GM21529 (cell line): ENCODE results near the gene CNOT8.
A peak's percentile ranks its signal among the peaks of the same experiment; 100 is the strongest.
"Not testable (repeated sequence)": the region's sequence is repeated elsewhere in the genome, so short reads cannot be mapped to it uniquely, and the experiment has no call there.

Source experiments
- ATAC-seq: cut with Tn5 transposase; IDR thresholded peaks from one replicate; pipeline ENCODE4 v1.9.1; 2021; ENCODE audit not compliant: unreplicated experiment

Gene CNOT8

GRCh38 chr5:154834053-154834452 lies 24.4 kb upstream of the CNOT8 start:
- no peak for ATAC-seq

GRCh38 chr5:154835701-154836052 lies 22.8 kb upstream of the CNOT8 start:
- ATAC-seq, result not testable (repeated sequence)

GRCh38 chr5:154836225-154836624 lies 22.2 kb upstream of the CNOT8 start:
- no peak for ATAC-seq

- ATAC-seq, result no peak
These were observed 21.2 kb upstream of the CNOT8 start for GRCh38 chr5:154837009-154837901.

- ATAC-seq, result no peak
These were observed 17.8 kb upstream of the CNOT8 start for GRCh38 chr5:154840435-154841272.

GRCh38 chr5:154841273-154841661 lies 17.2 kb upstream of the CNOT8 start:
- ATAC-seq, result no peak

- no peak for ATAC-seq
These were observed 15.5 kb upstream of the CNOT8 start for GRCh38 chr5:154842689-154843530.

GRCh38 chr5:154844809-154845208 lies 13.6 kb upstream of the CNOT8 start:
- ATAC-seq, result no peak

GRCh38 chr5:154849264-154849785 lies 9.1 kb upstream of the CNOT8 start:
- no peak for ATAC-seq

GRCh38 chr5:154849791-154850201 lies 8.6 kb upstream of the CNOT8 start:
- ATAC-seq, result no peak

GRCh38 chr5:154850255-154851062 lies 8.0 kb upstream of the CNOT8 start, which contains the start of gene FAXDC2:
Gene FAXDC2, minus strand, starts transcription at chr5:154850603. Its CDS starts 12,425 bp downstream, at chr5:154838178.
- ATAC-seq, result no peak

- ATAC-seq, result no peak
These were observed 7.1 kb upstream of the CNOT8 start for GRCh38 chr5:154851351-154851750.

GRCh38 chr5:154857530-154858296 lies 714 bp upstream of the CNOT8 start:
- peak; percentile 67 for ATAC-seq

GRCh38 chr5:154858972-154859871 lies 795 bp downstream of the CNOT8 start:
- ATAC-seq, result peak; percentile 20

- ATAC-seq, result no peak
These were observed 1.7 kb downstream of the CNOT8 start for GRCh38 chr5:154860123-154860522.

GRCh38 chr5:154860765-154861164 lies 2.3 kb downstream of the CNOT8 start:
- no peak for ATAC-seq

GRCh38 chr5:154861946-154862345 lies 3.5 kb downstream of the CNOT8 start:
- ATAC-seq, result no peak

GRCh38 chr5:154862766-154863165 lies 4.3 kb downstream of the CNOT8 start:
- no peak for ATAC-seq
